ENCODE measurements around the gene GTF3C1. TPM values are rescaled to one million over a fixed set of nuclear protein-coding genes. Genes with fewer than 3 reads are reported as not detected.

Gene GTF3C1
- total RNA-seq, 6 donors from 2014 or later = 58.3 to 138 (median 73.3) TPM

DNA sequence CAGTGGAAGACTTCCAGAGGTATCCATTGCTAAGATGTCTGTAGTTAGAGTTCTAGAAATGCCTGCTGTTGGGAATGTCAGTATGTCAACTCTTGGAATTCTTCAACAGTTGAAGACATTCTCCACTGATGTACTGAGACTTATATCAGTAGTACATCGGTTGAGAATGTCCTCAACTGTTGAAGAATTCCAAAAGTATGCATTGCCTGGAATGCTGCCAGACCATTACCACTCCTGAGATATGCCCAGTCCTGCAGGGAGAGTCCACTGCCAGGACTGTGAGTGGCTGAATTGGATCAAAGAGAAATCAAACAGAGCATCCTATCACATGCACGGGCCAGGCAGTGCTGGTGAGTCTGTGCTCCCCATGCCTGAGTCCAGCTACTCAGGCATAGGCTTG lies 105.7 kb downstream of the GTF3C1 start:
- Histone ChIP-seq H3K9me3 (peaks cover 0 to 12% (median 9%) of the 10 kb centered on the region in 4 donors), H3K27me3 (no peaks in the 10 kb centered on the region), H3K27ac (no peak overlapping the region), H3K4me1 (no peaks in the 10 kb centered on the region), H3K4me3 (no peak overlapping the region), H3K36me3 (peaks cover 0 to 41% (median 17%) of the 10 kb centered on the region in 4 donors)
- DNase-seq (no peak), ATAC-seq (ENCODE audit: low FRiP score in 2 of 2) (no peak)
- TF ChIP-seq, protein P1, sequence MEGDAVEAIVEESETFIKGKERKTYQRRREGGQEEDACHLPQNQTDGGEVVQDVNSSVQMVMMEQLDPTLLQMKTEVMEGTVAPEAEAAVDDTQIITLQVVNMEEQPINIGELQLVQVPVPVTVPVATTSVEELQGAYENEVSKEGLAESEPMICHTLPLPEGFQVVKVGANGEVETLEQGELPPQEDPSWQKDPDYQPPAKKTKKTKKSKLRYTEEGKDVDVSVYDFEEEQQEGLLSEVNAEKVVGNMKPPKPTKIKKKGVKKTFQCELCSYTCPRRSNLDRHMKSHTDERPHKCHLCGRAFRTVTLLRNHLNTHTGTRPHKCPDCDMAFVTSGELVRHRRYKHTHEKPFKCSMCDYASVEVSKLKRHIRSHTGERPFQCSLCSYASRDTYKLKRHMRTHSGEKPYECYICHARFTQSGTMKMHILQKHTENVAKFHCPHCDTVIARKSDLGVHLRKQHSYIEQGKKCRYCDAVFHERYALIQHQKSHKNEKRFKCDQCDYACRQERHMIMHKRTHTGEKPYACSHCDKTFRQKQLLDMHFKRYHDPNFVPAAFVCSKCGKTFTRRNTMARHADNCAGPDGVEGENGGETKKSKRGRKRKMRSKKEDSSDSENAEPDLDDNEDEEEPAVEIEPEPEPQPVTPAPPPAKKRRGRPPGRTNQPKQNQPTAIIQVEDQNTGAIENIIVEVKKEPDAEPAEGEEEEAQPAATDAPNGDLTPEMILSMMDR (IDR thresholded peaks at IDR 0.05) = no peak
- no peak for TF ChIP-seq POLR2A (IDR thresholded peaks at IDR 0.05)
- no peak for TF ChIP-seq POLR2AphosphoS5 (IDR thresholded peaks at IDR 0.05)
- TF ChIP-seq EP300 (IDR thresholded peaks at IDR 0.05) = no peak
- WGBS, 2 donors = 55 to 64% methylated on average over 2 of the region's 2 CpGs

DNA sequence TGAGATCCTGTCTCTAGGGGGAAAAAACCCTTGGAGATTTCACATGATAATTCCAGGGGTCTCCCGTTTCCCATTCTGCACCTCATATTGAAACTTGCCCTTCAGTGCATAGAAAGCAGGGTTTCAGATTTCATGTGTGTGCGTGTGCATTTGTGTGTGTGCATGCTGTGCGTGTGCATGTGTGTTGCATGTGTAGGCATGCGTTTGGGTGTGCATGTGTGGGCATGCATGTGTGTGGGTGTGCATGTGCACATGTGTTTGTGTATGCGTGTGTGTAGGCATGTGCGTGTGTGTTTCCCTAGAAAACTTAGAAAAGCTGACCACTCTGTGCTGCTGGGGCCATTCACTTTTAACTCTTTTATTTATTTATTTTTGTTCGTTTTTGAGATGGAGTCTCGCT lies 107.7 kb downstream of the GTF3C1 start:
- no peak for DNase-seq
- no peak for ATAC-seq (ENCODE audit: low FRiP score in 2 of 2)
- no peaks in the 10 kb centered on the region for H3K4me1 ChIP-seq
- TF ChIP-seq, protein P1 (IDR thresholded peaks at IDR 0.05) = no peak
- TF ChIP-seq EP300 (IDR thresholded peaks at IDR 0.05) = no peak
- no peaks in the 10 kb centered on the region for H3K27me3 ChIP-seq
- peaks cover 0 to 12% (median 9%) of the 10 kb centered on the region in 4 donors for H3K9me3 ChIP-seq
- no peak overlapping the region for H3K4me3 ChIP-seq
- peaks cover 0 to 38% (median 17%) of the 10 kb centered on the region in 4 donors for H3K36me3 ChIP-seq
- H3K27ac ChIP-seq = no peak overlapping the region
- 90 to 91% methylated on average over 8 of the region's 8 CpGs for WGBS, 2 donors

GRCh38 chr16:27441276-27441675 lies 108.4 kb downstream of the GTF3C1 start:
- Histone ChIP-seq H3K36me3 (peaks cover 0 to 31% (median 17%) of the 10 kb centered on the region in 4 donors), H3K27ac (no peak overlapping the region), H3K4me3 (no peak overlapping the region), H3K27me3 (no peaks in the 10 kb centered on the region), H3K4me1 (no peaks in the 10 kb centered on the region), H3K9me3 (peaks cover 0 to 12% (median 9%) of the 10 kb centered on the region in 4 donors)
- no peak for DNase-seq
- 94 to 100% methylated on average over 3 to 5 of the region's 5 CpGs for WGBS, 2 donors
- TF ChIP-seq POLR2AphosphoS5 (IDR thresholded peaks at IDR 0.05) (no peak), EP300 (IDR thresholded peaks at IDR 0.05) (no peak), POLR2A (IDR thresholded peaks at IDR 0.05) (no peak)
- TF ChIP-seq, protein P1 (IDR thresholded peaks at IDR 0.05) = no peak
- ATAC-seq (ENCODE audit: low FRiP score in 2 of 2) = no peak

GRCh38 chr16:27439271-27440018 lies 110.3 kb downstream of the GTF3C1 start:
- ATAC-seq (ENCODE audit: low FRiP score in 2 of 2) (no peak), DNase-seq (no peak)
- TF ChIP-seq, protein P1 (IDR thresholded peaks at IDR 0.05) = no peak
- TF ChIP-seq EP300 (IDR thresholded peaks at IDR 0.05) (no peak), POLR2AphosphoS5 (IDR thresholded peaks at IDR 0.05) (no peak), POLR2A (IDR thresholded peaks at IDR 0.05) (no peak)
- H3K4me3 ChIP-seq = no peak overlapping the region
- WGBS, 2 donors = 75 to 77% methylated on average over 17 to 18 of the region's 18 CpGs
- no peaks in the 10 kb centered on the region for H3K27me3 ChIP-seq
- H3K27ac ChIP-seq = no peak overlapping the region
- H3K9me3 ChIP-seq = peaks cover 0 to 5% (median 5%) of the 10 kb centered on the region in 4 donors
- H3K36me3 ChIP-seq = peaks cover 0 to 15% (median 6%) of the 10 kb centered on the region in 4 donors
- H3K4me1 ChIP-seq = no peaks in the 10 kb centered on the region

DNA sequence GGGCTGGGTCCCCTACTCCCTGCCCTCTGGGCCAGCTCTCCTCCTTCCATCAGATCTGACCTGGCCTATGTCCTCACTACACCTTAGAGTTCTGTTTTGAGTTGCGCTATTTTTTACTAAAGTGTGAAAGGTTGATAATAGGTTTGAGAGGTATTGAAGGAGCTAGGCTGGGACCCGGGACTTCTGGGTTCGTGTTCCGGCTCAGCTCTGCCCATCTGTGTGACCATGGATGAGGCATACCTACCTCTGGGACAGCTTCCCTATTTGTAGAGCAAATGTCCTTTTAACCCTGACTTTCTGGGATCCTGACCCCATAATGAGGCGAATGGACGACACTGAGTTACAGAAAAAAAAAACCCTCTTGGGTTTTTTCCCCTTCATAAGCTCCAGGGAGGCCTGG lies 111.8 kb downstream of the GTF3C1 start:
- H3K27me3 ChIP-seq = no peaks in the 10 kb centered on the region
- peak overlapping the region in 1 of 4 donors; percentile 51 for H3K27ac ChIP-seq
- peaks cover 0 to 10% (median 3%) of the 10 kb centered on the region in 4 donors for H3K36me3 ChIP-seq
- no peak for ATAC-seq (ENCODE audit: low FRiP score in 2 of 2)
- peak in 1 of 2 donors; percentile 8 for DNase-seq
- H3K4me3 ChIP-seq = no peak overlapping the region
- TF ChIP-seq POLR2AphosphoS5 (IDR thresholded peaks at IDR 0.05) (no peak), POLR2A (IDR thresholded peaks at IDR 0.05) (no peak), EP300 (IDR thresholded peaks at IDR 0.05) (no peak)
- TF ChIP-seq, protein P1 (IDR thresholded peaks at IDR 0.05) = no peak
- WGBS, 2 donors = 96 to 97% methylated on average over 6 of the region's 6 CpGs
- no peaks in the 10 kb centered on the region for H3K9me3 ChIP-seq
- H3K4me1 ChIP-seq = no peaks in the 10 kb centered on the region
